HG03565 (cell line): Measurements from ENCODE around the gene VGLL2.

Experiments used
- ATAC-seq: cut with Tn5 transposase; IDR thresholded peaks from one replicate; pipeline ENCODE4 v1.9.1; 2021; ENCODE audit warnings: mild to moderate bottlenecking, moderate library complexity; ENCODE audit not compliant: unreplicated experiment

VGLL2 gene

GRCh38 chr6:117311726-117312125 lies 46.4 kb downstream of the VGLL2 start:
- ATAC-seq: no peak

GRCh38 chr6:117317261-117317660 lies 51.9 kb downstream of the VGLL2 start:
- no peak for ATAC-seq
